Measurements from ENCODE around the gene INO80E. TPM values are rescaled to one million over a fixed set of nuclear protein-coding genes. Genes with fewer than 3 reads are reported as not detected.

Gene INO80E
- total RNA-seq, 1 experiment from 2014 or later: 104 TPM

GRCh38 chr16:30009990-30010843 is 14.2 kb downstream of the INO80E start:
- no TSS peak for BruUV-seq (replicated peaks)
- no peak for DNase-seq (ENCODE audit: low read depth, low spot score)
- H3K27ac ChIP-seq (ENCODE audit: low read length): no peak overlapping the region
- H3K4me1 ChIP-seq (ENCODE audit: control insufficient read depth, insufficient read depth, low read length): no peaks in the 10 kb centered on the region
- H3K4me3 ChIP-seq (ENCODE audit: low read depth in 2 of 2, low read length in 2 of 2): peak overlapping the region; percentile 40 to 51
- TF ChIP-seq SIN3A (IDR thresholded peaks at IDR 0.05; ENCODE audit: borderline replicate concordance, insufficient read depth, low read depth, low read length): no peak
- no peak for TF ChIP-seq POLR2AphosphoS5 (IDR thresholded peaks at IDR 0.05; ENCODE audit: low read depth, low read length)
- TF ChIP-seq CTCF (IDR thresholded peaks at IDR 0.05): no peak
- TF ChIP-seq TCF7L2 (IDR thresholded peaks at IDR 0.05; ENCODE audit: low read depth, low read length): no peak
- no peak for TF ChIP-seq REST (IDR thresholded peaks at IDR 0.05; ENCODE audit: insufficient read depth in 1 of 2, low read depth in 2 of 2, low read length in 1 of 2)
- ATAC-seq: 0 out of 2 replicates have a peak, but pooled peaks have one; percentile 18
- H3K27me3 ChIP-seq (ENCODE audit: control insufficient read depth, insufficient read depth, low read length): no peaks in the 10 kb centered on the region
- CTCF ChIA-PET: interaction anchor here (0.6 kb wide), 1 partner anchor 415 kb away, joined by 6 read pairs; no protein-coding TSS in a partner anchor
- in situ Hi-C loops (cut with HindIII; ENCODE audit: low pct_unique_long_range_greater_than_20kb, low sequenced_read_pairs) (no loop called here), intact Hi-C loops (cut with micrococcal nuclease; ENCODE audit: unreplicated experiment) (no loop called here)
- H3K36me3 ChIP-seq (ENCODE audit: control insufficient read depth, insufficient read depth, low read length): no peaks in the 10 kb centered on the region
- POLR2A ChIA-PET: interaction anchor here (0.6 kb wide), 1 partner anchor 9 kb away, joined by 3 read pairs; no protein-coding TSS in a partner anchor
- H3K9me3 ChIP-seq (ENCODE audit: control insufficient read depth, insufficient read depth, low read depth, low read length): no peaks in the 10 kb centered on the region

GRCh38 chr16:30010844-30011713 is 15.0 kb downstream of the INO80E start, which contains the start of gene DOC2A:
Gene DOC2A (minus strand): TSS chr16:30011027. CDS start chr16:30010222, 805 bp downstream.
- intact Hi-C loops (cut with micrococcal nuclease; ENCODE audit: unreplicated experiment) (no loop called here), in situ Hi-C loops (cut with HindIII; ENCODE audit: low pct_unique_long_range_greater_than_20kb, low sequenced_read_pairs) (no loop called here)
- Histone ChIP-seq H3K27ac (ENCODE audit: low read length) (no peak within 1 kb of the TSS), H3K27me3 (ENCODE audit: control insufficient read depth, insufficient read depth, low read length) (no peaks in the 10 kb centered on the region), H3K9me3 (ENCODE audit: control insufficient read depth, insufficient read depth, low read depth, low read length) (no peaks in the 10 kb centered on the region), H3K4me1 (ENCODE audit: control insufficient read depth, insufficient read depth, low read length) (no peaks in the 10 kb centered on the region), H3K4me3 (ENCODE audit: low read depth in 2 of 2, low read length in 2 of 2) (peak within 1 kb of the TSS; percentile 40 to 51), H3K36me3 (ENCODE audit: control insufficient read depth, insufficient read depth, low read length) (no peaks in the 10 kb centered on the region)
- ATAC-seq (peak; percentile 67), DNase-seq (ENCODE audit: low read depth, low spot score) (no peak)
- POLR2A ChIA-PET: interaction anchor here (0.6 kb wide), 2 partner anchors 123 to 191 kb away, joined by 6 to 8 read pairs; no protein-coding TSS in a partner anchor
- no TSS peak for BruUV-seq (replicated peaks)
- TF ChIP-seq SIN3A (IDR thresholded peaks at IDR 0.05; ENCODE audit: borderline replicate concordance, insufficient read depth, low read depth, low read length): no peak
- no peak for TF ChIP-seq TCF7L2 (IDR thresholded peaks at IDR 0.05; ENCODE audit: low read depth, low read length)
- no peak for TF ChIP-seq REST (IDR thresholded peaks at IDR 0.05; ENCODE audit: insufficient read depth in 1 of 2, low read depth in 2 of 2, low read length in 1 of 2)
- TF ChIP-seq CTCF (IDR thresholded peaks at IDR 0.05): no peak
- no peak for TF ChIP-seq POLR2AphosphoS5 (IDR thresholded peaks at IDR 0.05; ENCODE audit: low read depth, low read length)
- CTCF ChIA-PET: interaction anchor here (0.6 kb wide), 1 partner anchor 1030 kb away, joined by 3 read pairs; no protein-coding TSS in a partner anchor
